H1 (cell line): ENCODE data around the gene C2orf81. TPM values are rescaled to one million over a fixed set of nuclear protein-coding genes. Genes with fewer than 3 reads are reported as not detected.

Experiments used
- CTCF ChIA-PET: fragments of 300-600 bp; sonication (Branson Sonifier 250); formaldehyde crosslinking; loops from one replicate; lab custom pipeline; 2021; ENCODE audit not compliant: partially characterized antibody; lab: Charles Lee
- POLR2A ChIA-PET: fragments of 300-600 bp; sonication (Branson Sonifier 250); formaldehyde crosslinking; loops from one replicate; lab custom pipeline; 2021; ENCODE audit warnings: inconsistent platforms; ENCODE audit not compliant: partially characterized antibody; lab: Charles Lee
- DNase-seq, 2 experiments: peaks; one replicate each; pipeline versions ENCODE4 v3.0.0 to v3.0.0-alpha.2; 2010 to 2022; ENCODE audit warnings: low spot score in 2 of 2, low read depth in 1 of 2, mixed read lengths in 1 of 2
- FAIRE-seq: peaks from 2 replicates; lab custom pipeline; 2011; peaks lifted over from hg19 to GRCh38; lab: Jason Lieb, UNC
- H2AFZ ChIP-seq: 2 replicates; pipeline ENCODE4 v1.8.1; 2012; ENCODE audit warnings: low read length, inconsistent platforms
- H2AK5ac ChIP-seq: 2 replicates; pipeline ENCODE4 v1.6.1; 2013; ENCODE audit warnings: low read depth, low read length
- H2BK120ac ChIP-seq: replicated peaks from 2 replicates; pipeline ENCODE3; 2013; ENCODE audit warnings: low read depth, low read length, inconsistent platforms
- H2BK12ac ChIP-seq: 2 replicates; pipeline ENCODE4 v1.6.1; 2013; ENCODE audit warnings: low read depth, low read length
- H2BK15ac ChIP-seq: 2 replicates; pipeline ENCODE4 v1.6.1; 2013; ENCODE audit warnings: low read length
- H2BK20ac ChIP-seq: 2 replicates; pipeline ENCODE4 v1.6.1; 2013; ENCODE audit warnings: low read length
- H2BK5ac ChIP-seq: 2 replicates; pipeline ENCODE4 v1.6.1; 2013; ENCODE audit warnings: low read depth, low read length
- H3K14ac ChIP-seq: 2 replicates; pipeline ENCODE4 v1.6.1; 2013; ENCODE audit warnings: inconsistent platforms; ENCODE audit not compliant: insufficient read length
- H3K18ac ChIP-seq: 2 replicates; pipeline ENCODE4 v1.6.1; 2013; ENCODE audit warnings: low read length; ENCODE audit errors: extremely low read depth
- H3K23ac ChIP-seq: 2 replicates; pipeline ENCODE4 v1.6.1; 2013; ENCODE audit warnings: inconsistent platforms; ENCODE audit not compliant: insufficient read length
- H3K23me2 ChIP-seq: 2 replicates; pipeline ENCODE4 v1.6.1; 2013; ENCODE audit warnings: low read depth, low read length
- H3K27ac ChIP-seq: 2 replicates; pipeline ENCODE4 v1.6.1; 2011; ENCODE audit warnings: low read depth, low read length, inconsistent platforms
- H3K27me3 ChIP-seq, 4 experiments: replicated peaks in 1 of 4; 1 replicate in 1 of 4; 2 replicates in 3 of 4; pipeline versions ENCODE4 v1.6.1 to v1.8.1; 2011 to 2013; ENCODE audit warnings: low read length in 3 of 4, mild to moderate bottlenecking in 3 of 4, inconsistent platforms in 2 of 4, mixed read lengths in 2 of 4, moderate library complexity in 1 of 4; ENCODE audit not compliant: control insufficient read depth in 3 of 4, insufficient read depth in 3 of 4; ENCODE audit errors: extremely low read depth in 1 of 4
- H3K36me3 ChIP-seq, 4 experiments: 2 replicates each; pipeline versions ENCODE4 v1.6.1 to v1.8.1; 2011 to 2013; ENCODE audit warnings: mild to moderate bottlenecking in 4 of 4, low read length in 3 of 4, moderate library complexity in 2 of 4, control low read depth in 1 of 4, inconsistent platforms in 1 of 4; ENCODE audit not compliant: insufficient read depth in 4 of 4, control insufficient read depth in 2 of 4
- H3K4ac ChIP-seq: replicated peaks from 2 replicates; pipeline ENCODE3; 2013; ENCODE audit warnings: low read length, low read depth, mixed read lengths, inconsistent platforms; ENCODE audit not compliant: insufficient read length
- H3K4me1 ChIP-seq, 4 experiments: replicated peaks in 1 of 4; 1 replicate in 1 of 4; 2 replicates in 3 of 4; pipeline versions ENCODE4 v1.6.1 to v1.8.1; 2011 to 2013; ENCODE audit warnings: low read length in 3 of 4, inconsistent platforms in 2 of 4, mixed read lengths in 1 of 4; ENCODE audit not compliant: insufficient read depth in 4 of 4, control insufficient read depth in 3 of 4
- H3K4me2 ChIP-seq, 2 experiments: 2 replicates each; pipeline versions ENCODE4 v1.6.1 to v1.8.1; 2011 to 2013; ENCODE audit warnings: low read depth in 2 of 2, low read length in 2 of 2, control low read depth in 1 of 2, inconsistent platforms in 1 of 2, mild to moderate bottlenecking in 1 of 2; ENCODE audit not compliant: insufficient read depth in 1 of 2
- H3K4me3 ChIP-seq, 4 experiments: fragments of 200-600, 300-600 bp in 1 of 4; sonication (generic), shearing (Covaris generic), sonication (Bioruptor Twin) in 1 of 4; 2 replicates each; pipeline versions ENCODE4 v1.5.1 to v1.8.1; 2011 to 2016; ENCODE audit warnings: low read length in 4 of 4, low read depth in 3 of 4, control low read depth in 2 of 4, inconsistent platforms in 2 of 4, mild to moderate bottlenecking in 2 of 4, mixed read lengths in 1 of 4, moderate library complexity in 1 of 4; ENCODE audit not compliant: insufficient read depth in 2 of 4; ENCODE audit errors: extremely low read depth in 1 of 4
- H3K56ac ChIP-seq: replicated peaks from 2 replicates; pipeline ENCODE3; 2013; ENCODE audit warnings: low read depth, mild to moderate bottlenecking, mixed read lengths, low read length, inconsistent platforms; ENCODE audit not compliant: insufficient read length
- H3K79me1 ChIP-seq: 2 replicates; pipeline ENCODE4 v1.6.1; 2013; ENCODE audit warnings: low read depth, low read length, control low read depth
- H3K79me2 ChIP-seq, 2 experiments: 2 replicates each; pipeline versions ENCODE4 v1.6.1 to v1.8.1; 2012 to 2013; ENCODE audit warnings: low read length in 2 of 2, mild to moderate bottlenecking in 2 of 2, inconsistent platforms in 1 of 2; ENCODE audit not compliant: insufficient read depth in 2 of 2, control insufficient read depth in 1 of 2
- H3K9ac ChIP-seq, 4 experiments: replicated peaks in 1 of 4; 1 replicate in 1 of 4; 2 replicates in 3 of 4; pipeline versions ENCODE4 v1.6.1 to v1.8.1; 2011 to 2013; ENCODE audit warnings: low read depth in 3 of 4, low read length in 3 of 4, control low read depth in 2 of 4, mild to moderate bottlenecking in 2 of 4, moderate library complexity in 2 of 4, inconsistent platforms in 1 of 4; ENCODE audit errors: extremely low read depth in 1 of 4
- H3K9me3 ChIP-seq, 2 experiments: 2 replicates each; pipeline versions ENCODE4 v1.6.1 to v1.8.1; 2012 to 2013; ENCODE audit warnings: mild to moderate bottlenecking in 2 of 2, moderate library complexity in 2 of 2, control low read depth in 1 of 2, inconsistent platforms in 1 of 2, low read depth in 1 of 2, low read length in 1 of 2, mixed read lengths in 1 of 2; ENCODE audit not compliant: insufficient read depth in 2 of 2
- H4K20me1 ChIP-seq, 2 experiments: replicated peaks in 1 of 2; 2 replicates each; pipeline versions ENCODE3 to v1.8.1; 2011 to 2013; ENCODE audit warnings: inconsistent platforms in 2 of 2, low read length in 2 of 2, mild to moderate bottlenecking in 1 of 2; ENCODE audit not compliant: insufficient read depth in 2 of 2, control insufficient read depth in 1 of 2
- H4K5ac ChIP-seq: 2 replicates; pipeline ENCODE4 v1.6.1; 2013; ENCODE audit warnings: low read length, low read depth, mixed read lengths, inconsistent platforms; ENCODE audit not compliant: insufficient read length
- H4K8ac ChIP-seq: 2 replicates; pipeline ENCODE4 v1.8.0; 2013; ENCODE audit warnings: mild to moderate bottlenecking, moderate library complexity, low read length, inconsistent platforms; ENCODE audit not compliant: insufficient read depth; ENCODE audit errors: extremely low read depth
- H4K91ac ChIP-seq: replicated peaks from 2 replicates; pipeline ENCODE3; 2013; ENCODE audit warnings: low read length, mixed read lengths, inconsistent platforms; ENCODE audit not compliant: insufficient read length
- CBX8 ChIP-seq: fragments of 300-800, 300-1000 bp; sonication (generic); IDR thresholded peaks from 2 replicates; pipeline ENCODE4 v1.7.1; 2016; ENCODE audit warnings: low read depth, low read length, borderline replicate concordance
- WGBS, 2 experiments: shearing (Covaris generic) in 1 of 2; methylation state at CpG; one replicate each; pipeline versions ENCODE4 v1.1.6 to v1.1.7; 2013 to 2015; ENCODE audit warnings: low lambda C conversion rate in 2 of 2, mixed read lengths in 2 of 2, inconsistent platforms in 1 of 2, low coverage in 1 of 2, missing lambda C conversion rate in 1 of 2; ENCODE audit not compliant: insufficient replicate concordance in 2 of 2, insufficient coverage in 1 of 2, insufficient read length in 1 of 2; ENCODE audit errors: extremely low coverage in 1 of 2, missing lambda C conversion rate in 1 of 2; 5-methylcytosine and 5-hydroxymethylcytosine counted together
- polyA plus RNA-seq, 7 experiments: library from polyadenylated mRNA; depleted of rRNA in 3 of 7; stranded (reverse) in 5 of 7; unstranded in 2 of 7; fragments of >200 nt in 5 of 7; fragments of 200-250 nt in 2 of 7; gene quantifications; 1 replicate in 5 of 7; 2 replicates in 1 of 7; 4 replicates in 1 of 7; pipeline versions ENCODE4 v1.2.1 to v1.2.3, GENCODE V29; 2011 to 2013; ENCODE audit warnings: missing spikeins in 2 of 7, mixed read lengths in 2 of 7
- total RNA-seq: library from RNA; stranded (reverse); fragmentation: NEBNext Ultra II Directional; extraction: Animal tissue kit (Norgen Biotek cat#: 25700); gene quantifications from 2 replicates; pipeline ENCODE4 v1.2.1, GENCODE V29; 2021

Gene C2orf81
- total and polyA plus RNA-seq, 2 of the 8 experiments (the other 6 are each of a cell fraction or from before 2014, with no cell fraction given): 1.6 to 3.3 TPM

DNA sequence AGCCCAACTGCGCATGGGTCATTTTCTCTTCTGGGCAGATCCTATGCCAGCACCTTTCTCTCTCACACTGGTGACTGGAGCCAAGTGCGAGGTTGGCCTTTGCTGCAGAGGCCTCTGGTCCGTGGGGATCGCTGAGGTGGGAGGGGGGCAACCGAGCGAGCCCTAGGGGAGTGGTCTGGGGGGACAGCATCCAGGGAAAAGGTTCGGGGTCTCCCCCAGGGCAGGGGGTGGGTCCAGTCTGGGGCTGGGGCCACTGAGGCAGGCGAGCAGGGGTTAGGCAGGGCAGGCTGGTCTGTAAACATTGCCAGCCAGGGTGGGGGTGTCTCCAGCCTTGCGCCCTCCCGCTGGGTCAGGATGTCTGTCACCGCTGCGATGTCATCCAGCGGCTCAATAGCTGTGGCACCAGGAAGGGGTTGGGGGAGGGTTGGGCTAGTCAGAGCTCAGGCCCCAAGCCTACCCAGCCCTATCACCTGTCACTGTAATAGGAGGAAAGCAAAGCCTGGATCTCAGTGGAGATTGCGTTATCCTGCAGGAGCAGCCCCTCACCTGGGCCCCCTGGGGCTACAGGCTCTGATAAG lies 4.9 kb upstream of the C2orf81 start:
- H3K23me2 ChIP-seq: peaks cover 8% of the 10 kb centered on the region
- no peak overlapping the region for H2BK120ac ChIP-seq
- H3K79me2 ChIP-seq: no peaks in the 10 kb centered on the region
- no peak overlapping the region for H3K4ac ChIP-seq
- no peak overlapping the region for H2BK15ac ChIP-seq
- no peak overlapping the region for H3K23ac ChIP-seq
- H4K91ac ChIP-seq: no peak overlapping the region
- 0 out of 7 replicates have a peak, but pooled peaks cover 0 to 2% (median 0%) of the 10 kb centered on the region in 4 experiments for H3K27me3 ChIP-seq
- no peak overlapping the region for H3K4me2 ChIP-seq
- H3K9ac ChIP-seq: no peak overlapping the region
- POLR2A ChIA-PET: interaction anchor here (2.0 to 5.5 kb wide), 3 partner anchors 10 to 18 kb away, joined by 6 to 42 read pairs (median 27); no protein-coding TSS in a partner anchor
- H3K36me3 ChIP-seq: peaks cover 13 to 62% (median 47%) of the 10 kb centered on the region in 4 experiments; a peak in 7 of 8 replicates
- H3K56ac ChIP-seq: no peak overlapping the region
- peaks cover 0 to 5% (median 2%) of the 10 kb centered on the region in 4 experiments; a peak in 3 of 7 replicates for H3K4me1 ChIP-seq
- no peak overlapping the region for H3K27ac ChIP-seq
- H2AK5ac ChIP-seq: no peak overlapping the region
- no peak overlapping the region for H2BK20ac ChIP-seq
- H2BK12ac ChIP-seq: no peak overlapping the region
- TF ChIP-seq CBX8: no peak
- H3K9me3 ChIP-seq: no peaks in the 10 kb centered on the region
- H4K5ac ChIP-seq: no peak overlapping the region
- peaks cover 4% of the 10 kb centered on the region; the same call in 1 of the 2 replicates for H3K79me1 ChIP-seq
- H4K8ac ChIP-seq: no peak overlapping the region
- no peak for FAIRE-seq
- no peak overlapping the region for H2BK5ac ChIP-seq
- CTCF ChIA-PET: interaction anchor here (0.9 kb wide), 2 partner anchors 13 to 34 kb away, joined by 3 read pairs; no protein-coding TSS in a partner anchor
- peaks cover 4 to 18% of the 10 kb centered on the region in 2 experiments for H4K20me1 ChIP-seq
- no peak overlapping the region for H2AFZ ChIP-seq
- H3K4me3 ChIP-seq: no peak overlapping the region
- DNase-seq: no peak
- no peak overlapping the region for H3K14ac ChIP-seq
- 88% methylated on average over 10 of the region's 14 CpGs; no CpG with 5 or more reads in 1 of the 2 experiments for WGBS, 2 experiments
- no peak overlapping the region for H3K18ac ChIP-seq
